HL-60/S4 treated with retinoic acid at 250 ng/mL for 4 days and 3 days (cell line): ENCODE measurements around the gene ARHGAP25.

Experiments
- in situ Hi-C: fragments of 300-500 bp; cut with MboI; formaldehyde crosslinking; loops from 2 replicates; pipeline ENCODE4 v1.7.0; 2022; ENCODE audit warnings: low sequenced_read_pairs

ARHGAP25 gene

GRCh38 chr2:68853035-68853434, 118.4 kb downstream of the ARHGAP25 start:
- in situ Hi-C loops = no loop called here

GRCh38 chr2:68853915-68854314, 119.3 kb downstream of the ARHGAP25 start:
- in situ Hi-C loops = no loop called here

DNA sequence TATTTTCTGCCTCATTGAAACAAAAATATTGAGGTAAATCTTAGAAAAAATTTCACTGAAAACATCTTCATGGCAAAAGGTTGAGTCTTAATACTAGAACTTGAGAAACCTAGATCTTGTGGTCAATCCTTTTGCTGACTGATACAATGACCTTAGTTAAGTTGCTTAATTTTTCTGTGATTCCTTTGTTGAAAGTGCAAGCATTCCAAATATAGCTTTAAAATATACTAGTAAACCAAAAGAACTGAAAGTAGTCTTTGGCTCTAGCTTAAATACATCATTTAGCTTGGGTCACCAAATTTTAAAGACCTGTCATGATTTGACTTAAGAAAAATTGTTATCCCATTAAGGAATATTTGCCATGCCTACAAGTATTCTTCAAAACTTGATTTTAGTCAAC, 119.9 kb downstream of the ARHGAP25 start:
- in situ Hi-C loops = no loop called here

GRCh38 chr2:68855550-68855949, 120.9 kb downstream of the ARHGAP25 start:
- in situ Hi-C loops = no loop called here

- in situ Hi-C loops = no loop called here
Measured at GRCh38 chr2:68857202-68857845, 122.7 kb downstream of the ARHGAP25 start.

GRCh38 chr2:68857855-68858456, 123.3 kb downstream of the ARHGAP25 start:
- in situ Hi-C loops = no loop called here

DNA sequence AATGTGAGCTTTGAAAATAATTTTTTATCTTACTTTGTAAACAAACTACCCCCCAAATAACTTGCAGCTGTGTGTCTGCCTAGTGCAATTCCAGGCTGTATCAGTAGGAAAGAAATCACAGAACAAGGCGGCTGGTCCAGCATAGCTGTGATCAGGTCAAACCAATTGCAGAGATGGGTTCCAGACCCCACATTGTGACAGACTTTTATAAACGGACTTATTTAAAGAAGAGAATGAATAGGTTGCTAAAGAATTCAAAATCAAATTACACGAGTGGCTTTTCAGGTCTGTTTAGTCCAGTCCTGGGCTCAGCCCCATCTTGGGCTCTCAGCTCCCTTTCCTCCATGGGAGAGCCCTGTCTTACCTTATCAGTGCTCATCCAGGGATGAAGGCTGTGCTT, 125.5 kb downstream of the ARHGAP25 start:
- in situ Hi-C loops = no loop called here

DNA sequence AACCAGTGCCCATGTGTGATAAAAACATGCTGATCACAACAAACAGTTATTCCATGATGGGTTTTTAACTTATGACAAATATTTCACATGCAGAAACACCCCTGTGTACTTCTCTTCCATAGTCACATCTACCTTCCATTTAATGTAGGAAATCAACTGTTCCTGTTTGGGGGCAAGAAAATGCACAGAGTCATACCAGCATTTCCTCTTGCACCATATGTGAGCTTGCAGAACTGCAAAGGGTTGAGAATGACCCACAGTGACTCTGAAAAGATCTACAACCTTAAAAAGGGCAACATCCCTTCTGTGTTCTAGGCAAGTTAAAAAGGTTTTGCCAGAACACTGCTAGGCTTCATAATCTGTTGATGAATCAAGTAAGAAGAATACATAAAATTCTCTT, 126.7 kb downstream of the ARHGAP25 start:
- in situ Hi-C loops = no loop called here

- in situ Hi-C loops = no loop called here
Measured at GRCh38 chr2:68862889-68863288, 128.3 kb downstream of the ARHGAP25 start.

GRCh38 chr2:68863996-68864395, 129.4 kb downstream of the ARHGAP25 start:
- in situ Hi-C loops = no loop called here

DNA sequence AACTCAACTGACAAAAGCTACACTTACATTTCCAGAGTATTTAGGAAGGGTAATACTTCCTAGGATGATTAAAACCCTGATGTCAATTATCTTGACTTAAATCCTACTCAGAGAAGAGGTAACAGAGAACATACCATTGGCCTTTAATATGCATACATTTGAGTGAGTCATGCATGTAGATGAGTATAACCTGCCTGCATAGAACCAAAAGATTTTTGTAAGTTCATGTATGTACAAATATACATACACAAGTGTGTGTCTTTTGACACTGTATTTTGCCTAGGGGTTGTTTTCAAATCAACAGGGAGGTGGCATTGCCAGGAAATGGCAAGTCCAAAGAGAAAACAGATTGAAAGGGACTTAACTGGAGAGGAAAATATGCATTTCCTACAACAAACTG, 130.5 kb downstream of the ARHGAP25 start:
- in situ Hi-C loops = no loop called here

DNA sequence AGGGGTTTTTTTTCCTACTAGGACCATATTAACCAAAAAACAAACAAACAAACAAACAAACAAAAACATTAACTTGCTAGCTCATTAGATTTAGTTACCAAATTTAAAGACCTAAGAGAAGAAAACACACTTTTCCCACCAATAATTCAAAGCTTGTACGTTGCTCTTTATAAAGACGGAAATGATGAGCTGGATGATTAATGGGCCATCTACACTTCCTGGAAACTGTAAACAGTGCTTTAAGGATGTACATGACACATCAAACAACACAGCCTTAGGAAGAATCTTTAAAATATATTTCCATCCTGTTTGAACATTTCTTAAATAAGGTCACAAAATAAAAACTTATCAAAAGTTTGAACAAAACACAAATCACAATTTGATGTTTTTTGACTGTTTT, 135.6 kb downstream of the ARHGAP25 start:
- in situ Hi-C loops = no loop called here

GRCh38 chr2:68871159-68871764, 136.7 kb downstream of the ARHGAP25 start, which contains the start of gene BMP10:
Gene BMP10 (minus strand): TSS chr2:68871397. CDS start chr2:68871358, 39 bp downstream.
- in situ Hi-C loops = no loop called here
